A549 treated with RU486 at 1 μM for 4 hours (cell line): ENCODE measurements around the gene CD101. TPM values are rescaled to one million over a fixed set of nuclear protein-coding genes. Genes with fewer than 3 reads are reported as not detected.

Experiments used
- total RNA-seq: library from RNA; stranded (reverse); fragments of 200-300 nt; extraction: Qiagen RNA extraction; gene quantifications from 5 replicates; pipeline ENCODE4 v1.2.3, GENCODE V29; 2022; ENCODE audit warnings: low read depth

CD101 gene, protein sequence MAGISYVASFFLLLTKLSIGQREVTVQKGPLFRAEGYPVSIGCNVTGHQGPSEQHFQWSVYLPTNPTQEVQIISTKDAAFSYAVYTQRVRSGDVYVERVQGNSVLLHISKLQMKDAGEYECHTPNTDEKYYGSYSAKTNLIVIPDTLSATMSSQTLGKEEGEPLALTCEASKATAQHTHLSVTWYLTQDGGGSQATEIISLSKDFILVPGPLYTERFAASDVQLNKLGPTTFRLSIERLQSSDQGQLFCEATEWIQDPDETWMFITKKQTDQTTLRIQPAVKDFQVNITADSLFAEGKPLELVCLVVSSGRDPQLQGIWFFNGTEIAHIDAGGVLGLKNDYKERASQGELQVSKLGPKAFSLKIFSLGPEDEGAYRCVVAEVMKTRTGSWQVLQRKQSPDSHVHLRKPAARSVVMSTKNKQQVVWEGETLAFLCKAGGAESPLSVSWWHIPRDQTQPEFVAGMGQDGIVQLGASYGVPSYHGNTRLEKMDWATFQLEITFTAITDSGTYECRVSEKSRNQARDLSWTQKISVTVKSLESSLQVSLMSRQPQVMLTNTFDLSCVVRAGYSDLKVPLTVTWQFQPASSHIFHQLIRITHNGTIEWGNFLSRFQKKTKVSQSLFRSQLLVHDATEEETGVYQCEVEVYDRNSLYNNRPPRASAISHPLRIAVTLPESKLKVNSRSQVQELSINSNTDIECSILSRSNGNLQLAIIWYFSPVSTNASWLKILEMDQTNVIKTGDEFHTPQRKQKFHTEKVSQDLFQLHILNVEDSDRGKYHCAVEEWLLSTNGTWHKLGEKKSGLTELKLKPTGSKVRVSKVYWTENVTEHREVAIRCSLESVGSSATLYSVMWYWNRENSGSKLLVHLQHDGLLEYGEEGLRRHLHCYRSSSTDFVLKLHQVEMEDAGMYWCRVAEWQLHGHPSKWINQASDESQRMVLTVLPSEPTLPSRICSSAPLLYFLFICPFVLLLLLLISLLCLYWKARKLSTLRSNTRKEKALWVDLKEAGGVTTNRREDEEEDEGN
- total RNA-seq = 0.13 to 0.43 TPM (median 0.24 TPM) in 5 replicates

GRCh38 chr1:117001254-117001927 lies at the start of gene CD101:
CD101 (plus strand) TSS chr1:117001760; CDS start chr1:117001818, 58 bp downstream.

DNA sequence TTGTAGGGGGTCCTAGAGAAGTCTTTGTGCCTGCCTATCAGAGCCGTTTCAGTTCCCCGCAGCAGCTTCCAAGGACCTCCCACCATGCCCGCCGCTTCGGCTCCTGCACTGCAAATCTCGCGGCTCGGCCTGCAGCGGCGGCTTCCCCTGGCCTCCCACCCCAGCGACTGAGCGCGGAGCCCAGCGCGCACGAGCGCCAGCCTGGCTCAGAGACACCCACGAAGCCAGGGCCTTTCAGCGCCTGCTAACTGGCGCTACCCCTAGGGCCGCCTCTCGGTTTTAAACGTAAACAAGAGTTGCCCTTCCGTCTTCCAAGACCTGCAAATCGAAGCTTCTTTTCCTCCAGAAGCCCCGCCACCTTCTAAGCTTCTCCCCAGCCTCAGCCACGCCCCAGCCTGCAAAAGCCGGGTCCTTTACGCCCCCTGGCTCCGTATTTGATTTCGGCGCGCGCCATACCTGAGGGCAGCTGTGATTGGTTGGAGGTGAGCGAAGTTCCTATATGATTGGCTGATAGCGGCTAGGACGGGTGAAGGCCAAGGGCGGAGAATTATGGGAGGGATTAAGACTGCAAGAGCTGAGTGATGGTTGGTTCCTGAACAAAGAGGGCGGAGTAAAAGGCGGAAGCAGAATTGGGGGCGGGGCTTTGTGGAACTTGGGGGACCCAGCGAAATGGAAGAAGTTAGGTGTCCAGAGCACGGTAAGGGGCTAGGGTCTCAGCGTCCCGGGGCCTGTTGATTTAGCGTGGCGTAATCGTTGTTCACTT lies 58.3 kb downstream of the CD101 start, which contains the start of gene TTF2:
TSS of gene TTF2 (plus strand) at position 649 of the 763 bp plus-strand sequence. CDS start at position 670, 21 bp downstream.

Other genes starting within 250 kb of the CD101 start
- gene CD2, start 247.3 kb upstream of the CD101 start, total RNA-seq = not detected in 5 replicates
- gene PTGFRN, start 91.8 kb upstream of the CD101 start, total RNA-seq = 9.9 to 17.4 TPM (median 16.5 TPM) in 5 replicates
- 18.1 to 26.7 TPM (median 22.2 TPM) in 5 replicates for gene TTF2, start 58.6 kb downstream of the CD101 start, total RNA-seq
- 0.87 to 1.7 TPM (median 1.4 TPM) in 5 replicates for gene TRIM45, start 120.0 kb downstream of the CD101 start, total RNA-seq
- 0.06 to 0.11 TPM (median 0.07 TPM) in 3 of 5 replicates, not detected in the others for gene VTCN1, start 209.2 kb downstream of the CD101 start, total RNA-seq